WTC11 (cell line): ENCODE data around the gene TMEM40. TPM values are rescaled to one million over a fixed set of nuclear protein-coding genes. Genes with fewer than 3 reads are reported as not detected.

Experiments
- ATAC-seq: fragments of 200-7000 bp; cut with Tn5 transposase; 2 replicates; pipeline ENCODE4 v1.10.0; 2021; ENCODE audit warnings: mild to moderate bottlenecking, moderate library complexity
- CTCF ChIA-PET: fragments of 300-600 bp; sonication (Branson Sonifier 250); formaldehyde crosslinking; loops from one replicate; lab custom pipeline; 2021; ENCODE audit warnings: antibody characterized with exemption; lab: Charles Lee
- POLR2A ChIA-PET: fragments of 350-600 bp; sonication (Branson Sonifier 250); formaldehyde crosslinking; loops from one replicate; lab custom pipeline; 2021; ENCODE audit warnings: antibody characterized with exemption; lab: Charles Lee
- DNase-seq: peaks from one replicate; pipeline ENCODE4 v3.0.0; 2021; ENCODE audit warnings: low spot score
- H3K27ac Mint-ChIP-seq: 2 replicates; pipeline ENCODE4 v1.8.0; 2021; ENCODE audit warnings: mixed read lengths
- H3K27me3 Mint-ChIP-seq: 2 replicates; pipeline ENCODE4 v1.8.0; 2021; ENCODE audit warnings: low read depth, mild to moderate bottlenecking, moderate library complexity, mixed read lengths
- H3K36me3 Mint-ChIP-seq: 2 replicates; pipeline ENCODE4 v1.8.0; 2021; ENCODE audit warnings: mixed read lengths
- H3K4me1 Mint-ChIP-seq: 2 replicates; pipeline ENCODE4 v1.8.0; 2022; ENCODE audit warnings: mixed read lengths
- H3K4me3 Mint-ChIP-seq: 2 replicates; pipeline ENCODE4 v1.8.0; 2021; ENCODE audit warnings: mild to moderate bottlenecking, moderate library complexity, mixed read lengths
- H3K9me3 Mint-ChIP-seq: 2 replicates; pipeline ENCODE4 v1.8.0; 2021; ENCODE audit warnings: mixed read lengths
- ARID4B ChIP-seq: sonication (generic); formaldehyde crosslinking; IDR thresholded peaks from 2 replicates; pipeline ENCODE4 v1.8.0; 2023; ENCODE audit warnings: missing genetic modification reagents, mild to moderate bottlenecking, borderline replicate concordance
- CDX4 ChIP-seq: fragments of 250-450 bp; sonication (Bioruptor Pico); IDR thresholded peaks from 2 replicates; pipeline ENCODE4 v1.9.0; 2021; ENCODE audit warnings: moderate library complexity, mild to moderate bottlenecking, inconsistent platforms, borderline replicate concordance
- CREB1 ChIP-seq: sonication (generic); formaldehyde crosslinking; IDR thresholded peaks from 2 replicates; pipeline ENCODE4 v1.8.0; 2023; ENCODE audit warnings: mild to moderate bottlenecking, missing genetic modification reagents
- E2F1 ChIP-seq: sonication (generic); formaldehyde crosslinking; IDR thresholded peaks from 2 replicates; pipeline ENCODE4 v1.8.0; 2022; ENCODE audit warnings: mild to moderate bottlenecking, missing genetic modification reagents
- ETV6 ChIP-seq: sonication (generic); formaldehyde crosslinking; IDR thresholded peaks from 2 replicates; pipeline ENCODE4 v1.8.1; 2022; ENCODE audit warnings: mild to moderate bottlenecking, missing genetic modification reagents
- KAT7 ChIP-seq: sonication (generic); formaldehyde crosslinking; IDR thresholded peaks from 2 replicates; pipeline ENCODE4 v1.8.1; 2023; ENCODE audit warnings: missing genetic modification reagents, mild to moderate bottlenecking, borderline replicate concordance
- MLX ChIP-seq: sonication (generic); formaldehyde crosslinking; IDR thresholded peaks from 2 replicates; pipeline ENCODE4 v1.8.1; 2023; ENCODE audit warnings: mild to moderate bottlenecking, missing genetic modification reagents, moderate library complexity
- MYBL2 ChIP-seq: sonication (generic); formaldehyde crosslinking; IDR thresholded peaks from 2 replicates; pipeline ENCODE4 v1.8.1; 2023; ENCODE audit warnings: mild to moderate bottlenecking, moderate library complexity, missing genetic modification reagents
- NFE2L1 ChIP-seq: sonication (generic); formaldehyde crosslinking; IDR thresholded peaks from 2 replicates; pipeline ENCODE4 v1.8.1; 2023; ENCODE audit warnings: missing genetic modification reagents
- NR3C1 ChIP-seq: sonication (generic); formaldehyde crosslinking; conservative IDR thresholded peaks from 2 replicates; pipeline ENCODE4 v1.8.1; 2023; ENCODE audit warnings: low read depth, mild to moderate bottlenecking, missing genetic modification reagents
- OVOL2 ChIP-seq: fragments of 250-450 bp; sonication (Bioruptor Pico); IDR thresholded peaks from 2 replicates; pipeline ENCODE4 v1.9.0; 2021; ENCODE audit warnings: mild to moderate bottlenecking, borderline replicate concordance
- PRDM15 ChIP-seq: sonication (generic); formaldehyde crosslinking; IDR thresholded peaks from 2 replicates; pipeline ENCODE4 v1.8.0; 2022; ENCODE audit warnings: missing genetic modification reagents
- RORB ChIP-seq: fragments of 250-450 bp; sonication (Bioruptor Pico); IDR thresholded peaks from 2 replicates; pipeline ENCODE4 v1.9.0; 2021; ENCODE audit warnings: mild to moderate bottlenecking
- SMAD4 ChIP-seq: sonication (generic); formaldehyde crosslinking; IDR thresholded peaks from 2 replicates; pipeline ENCODE4 v1.8.0; 2022; ENCODE audit warnings: mild to moderate bottlenecking, missing genetic modification reagents
- SP1 ChIP-seq: sonication (generic); formaldehyde crosslinking; conservative IDR thresholded peaks from 2 replicates; pipeline ENCODE4 v1.8.1; 2022; ENCODE audit warnings: missing genetic modification reagents
- TEAD1 ChIP-seq: sonication (generic); formaldehyde crosslinking; IDR thresholded peaks from 2 replicates; pipeline ENCODE4 v1.8.0; 2022; ENCODE audit warnings: mild to moderate bottlenecking, missing genetic modification reagents
- ZNF219 ChIP-seq: sonication (generic); formaldehyde crosslinking; IDR thresholded peaks from 2 replicates; pipeline ENCODE4 v1.8.0; 2023; ENCODE audit warnings: missing genetic modification reagents, mild to moderate bottlenecking, borderline replicate concordance
- ZNF396 ChIP-seq: fragments of 250-450 bp; sonication (Bioruptor Pico); IDR thresholded peaks from 2 replicates; pipeline ENCODE4 v1.8.0; 2021; ENCODE audit warnings: mild to moderate bottlenecking, moderate library complexity, borderline replicate concordance
- total RNA-seq: library from RNA; stranded (reverse); gene quantifications from 3 replicates; pipeline ENCODE4 v1.2.3, GENCODE V29; 2021
- TF ChIP-seq, protein P1 (sequence below): fragments of 250-450 bp; sonication (Bioruptor Pico); IDR thresholded peaks from 2 replicates; pipeline ENCODE4 v1.8.0; 2021; ENCODE audit warnings: mild to moderate bottlenecking
- TF ChIP-seq, protein P2 (sequence below): sonication (generic); formaldehyde crosslinking; IDR thresholded peaks from 2 replicates; pipeline ENCODE4 v1.8.1; 2022; ENCODE audit warnings: low read depth, mild to moderate bottlenecking, moderate library complexity, missing genetic modification reagents, borderline replicate concordance
- TF ChIP-seq, protein P3 (sequence below): sonication (generic); formaldehyde crosslinking; IDR thresholded peaks from 2 replicates; pipeline ENCODE4 v1.8.1; 2022; ENCODE audit warnings: mild to moderate bottlenecking, moderate library complexity, missing genetic modification reagents

The TMEM40 gene
- total RNA-seq, 1 experiment from 2014 or later: 0.17 TPM

GRCh38 chr3:12692444-12692843 is 66.6 kb downstream of the TMEM40 start:
- Mint-ChIP-seq H3K27ac (no peak overlapping the region), H3K4me3 (no peak overlapping the region), H3K36me3 (no peaks in the 10 kb centered on the region), H3K9me3 (no peaks in the 10 kb centered on the region), H3K4me1 (peaks cover 10% of the 10 kb centered on the region), H3K27me3 (peaks cover 4% of the 10 kb centered on the region)
- ChIA-PET CTCF (interaction anchor here (0.6 to 1.1 kb wide), 2 partner anchors 14 to 49 kb away, joined by 3 to 4 read pairs; no protein-coding TSS in a partner anchor), POLR2A (interaction anchor here (1.0 kb wide), 1 partner anchor 15 kb away, joined by 3 read pairs; no protein-coding TSS in a partner anchor)
- ATAC-seq: no peak
- TF ChIP-seq PRDM15 (CRISPR knock-in tag): no peak
- no peak for TF ChIP-seq CREB1 (CRISPR knock-in tag)
- no peak for TF ChIP-seq NFE2L1 (CRISPR knock-in tag)
- TF ChIP-seq, protein P1, sequence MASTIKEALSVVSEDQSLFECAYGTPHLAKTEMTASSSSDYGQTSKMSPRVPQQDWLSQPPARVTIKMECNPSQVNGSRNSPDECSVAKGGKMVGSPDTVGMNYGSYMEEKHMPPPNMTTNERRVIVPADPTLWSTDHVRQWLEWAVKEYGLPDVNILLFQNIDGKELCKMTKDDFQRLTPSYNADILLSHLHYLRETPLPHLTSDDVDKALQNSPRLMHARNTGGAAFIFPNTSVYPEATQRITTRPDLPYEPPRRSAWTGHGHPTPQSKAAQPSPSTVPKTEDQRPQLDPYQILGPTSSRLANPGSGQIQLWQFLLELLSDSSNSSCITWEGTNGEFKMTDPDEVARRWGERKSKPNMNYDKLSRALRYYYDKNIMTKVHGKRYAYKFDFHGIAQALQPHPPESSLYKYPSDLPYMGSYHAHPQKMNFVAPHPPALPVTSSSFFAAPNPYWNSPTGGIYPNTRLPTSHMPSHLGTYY (CRISPR knock-in tag): no peak
- no peak for TF ChIP-seq ARID4B (CRISPR knock-in tag)
- TF ChIP-seq OVOL2: no peak
- TF ChIP-seq NR3C1: no peak
- TF ChIP-seq, protein P2, sequence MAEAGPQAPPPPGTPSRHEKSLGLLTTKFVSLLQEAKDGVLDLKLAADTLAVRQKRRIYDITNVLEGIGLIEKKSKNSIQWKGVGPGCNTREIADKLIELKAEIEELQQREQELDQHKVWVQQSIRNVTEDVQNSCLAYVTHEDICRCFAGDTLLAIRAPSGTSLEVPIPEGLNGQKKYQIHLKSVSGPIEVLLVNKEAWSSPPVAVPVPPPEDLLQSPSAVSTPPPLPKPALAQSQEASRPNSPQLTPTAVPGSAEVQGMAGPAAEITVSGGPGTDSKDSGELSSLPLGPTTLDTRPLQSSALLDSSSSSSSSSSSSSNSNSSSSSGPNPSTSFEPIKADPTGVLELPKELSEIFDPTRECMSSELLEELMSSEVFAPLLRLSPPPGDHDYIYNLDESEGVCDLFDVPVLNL (CRISPR knock-in tag): no peak
- TF ChIP-seq TEAD1 (CRISPR knock-in tag): no peak
- no peak for TF ChIP-seq SP1 (CRISPR knock-in tag)
- no peak for TF ChIP-seq SMAD4 (CRISPR knock-in tag)
- no peak for TF ChIP-seq ETV6 (CRISPR knock-in tag)
- DNase-seq: no peak

GRCh38 chr3:12689997-12690711 is 68.9 kb downstream of the TMEM40 start:
- Mint-ChIP-seq H3K4me3 (no peak overlapping the region), H3K9me3 (no peaks in the 10 kb centered on the region), H3K27me3 (peaks cover 4% of the 10 kb centered on the region), H3K4me1 (peaks cover 10% of the 10 kb centered on the region), H3K27ac (no peak overlapping the region), H3K36me3 (no peaks in the 10 kb centered on the region)
- DNase-seq (no peak), ATAC-seq (no peak)
- CTCF ChIA-PET: no interaction called here
- POLR2A ChIA-PET: no interaction called here
- TF ChIP-seq OVOL2 (no peak), CDX4 (CRISPR knock-in tag) (no peak), E2F1 (CRISPR knock-in tag) (no peak), ZNF396 (CRISPR knock-in tag) (no peak), RORB (CRISPR knock-in tag) (no peak), MLX (no peak), KAT7 (CRISPR knock-in tag) (no peak), MYBL2 (CRISPR knock-in tag) (no peak), ZNF219 (CRISPR knock-in tag) (no peak)
- TF ChIP-seq, protein P3, sequence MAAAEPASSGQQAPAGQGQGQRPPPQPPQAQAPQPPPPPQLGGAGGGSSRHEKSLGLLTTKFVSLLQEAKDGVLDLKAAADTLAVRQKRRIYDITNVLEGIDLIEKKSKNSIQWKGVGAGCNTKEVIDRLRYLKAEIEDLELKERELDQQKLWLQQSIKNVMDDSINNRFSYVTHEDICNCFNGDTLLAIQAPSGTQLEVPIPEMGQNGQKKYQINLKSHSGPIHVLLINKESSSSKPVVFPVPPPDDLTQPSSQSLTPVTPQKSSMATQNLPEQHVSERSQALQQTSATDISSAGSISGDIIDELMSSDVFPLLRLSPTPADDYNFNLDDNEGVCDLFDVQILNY (CRISPR knock-in tag): no peak
